IMR-90 (cell line): ENCODE results near the gene ASB3. TPM values are rescaled to one million over a fixed set of nuclear protein-coding genes. Genes with fewer than 3 reads are reported as not detected.

Source experiments
- ATAC-seq: fragments of 200-7000 bp; cut with Tn5 transposase; 2 replicates; pipeline ENCODE4 v1.9.1; 2020; ENCODE audit warnings: low read depth, mild to moderate bottlenecking, moderate library complexity
- BruUV-seq: library from RNA; stranded (reverse); fragments of 400-500 nt; replicated peaks from 2 replicates; lab custom pipeline; 2021; lab: Mats Ljungman, UMichigan
- CTCF ChIA-PET: fragments of 300-600 bp; formaldehyde crosslinking; extraction: SDS; loops from one replicate; lab custom pipeline; 2021; ENCODE audit warnings: antibody characterized with exemption; lab: Yijun Ruan, JAX
- POLR2A ChIA-PET: fragments of 300-600 bp; sonication (Branson Sonifier 250); formaldehyde crosslinking; loops from one replicate; lab custom pipeline; 2022; ENCODE audit warnings: antibody characterized with exemption; ENCODE audit not compliant: unreplicated experiment; lab: Charles Lee
- DNase-seq: peaks from one replicate; pipeline ENCODE4 v3.0.0; 2013
- H2AFZ ChIP-seq: replicated peaks from 2 replicates; pipeline ENCODE3; 2013; ENCODE audit warnings: low read length, mild to moderate bottlenecking; ENCODE audit not compliant: poor library complexity
- H2AK5ac ChIP-seq: 2 replicates; pipeline ENCODE4 v1.6.1; 2013; ENCODE audit warnings: low read depth, low read length, inconsistent platforms
- H2AK9ac ChIP-seq: replicated peaks from 2 replicates; pipeline ENCODE3; 2013; ENCODE audit warnings: mild to moderate bottlenecking, low read depth, low read length, moderate library complexity; ENCODE audit not compliant: poor library complexity
- H2BK120ac ChIP-seq: 2 replicates; pipeline ENCODE4 v1.6.1; 2013; ENCODE audit warnings: low read depth, low read length, inconsistent platforms
- H2BK15ac ChIP-seq: 3 replicates; pipeline ENCODE4 v1.6.1; 2013; ENCODE audit warnings: low read depth, low read length, inconsistent platforms
- H2BK20ac ChIP-seq: 2 replicates; pipeline ENCODE4 v1.6.1; 2013; ENCODE audit warnings: low read depth, mild to moderate bottlenecking, inconsistent platforms, low read length, moderate library complexity
- H2BK5ac ChIP-seq: 2 replicates; pipeline ENCODE4 v1.6.1; 2013; ENCODE audit warnings: mild to moderate bottlenecking, low read depth, low read length, inconsistent platforms; ENCODE audit not compliant: poor library complexity, severe bottlenecking
- H3K14ac ChIP-seq: replicated peaks from 2 replicates; pipeline ENCODE4 v1.6.1; 2013; ENCODE audit warnings: low read depth, low read length, inconsistent platforms
- H3K18ac ChIP-seq: 2 replicates; pipeline ENCODE4 v1.6.1; 2013; ENCODE audit warnings: low read depth, low read length, control low read depth
- H3K23ac ChIP-seq: 2 replicates; pipeline ENCODE4 v1.6.1; 2013; ENCODE audit warnings: low read depth, low read length, inconsistent platforms
- H3K27ac ChIP-seq: 2 replicates; pipeline ENCODE4 v1.5.1; 2013; ENCODE audit warnings: mild to moderate bottlenecking, control low read depth, low read length; ENCODE audit not compliant: insufficient read depth
- H3K27me3 ChIP-seq: 2 replicates; pipeline ENCODE4 v1.6.1; 2013; ENCODE audit warnings: low read length; ENCODE audit not compliant: control insufficient read depth, insufficient read depth
- H3K36me3 ChIP-seq: 2 replicates; pipeline ENCODE4 v1.6.1; 2013; ENCODE audit warnings: low read length, mixed read lengths; ENCODE audit not compliant: control insufficient read depth, insufficient read depth
- H3K4ac ChIP-seq: 2 replicates; pipeline ENCODE4 v1.6.1; 2013; ENCODE audit warnings: low read depth, low read length, inconsistent platforms
- H3K4me1 ChIP-seq: 2 replicates; pipeline ENCODE4 v1.6.1; 2013; ENCODE audit warnings: low read length, mixed read lengths; ENCODE audit not compliant: control insufficient read depth, insufficient read depth
- H3K4me2 ChIP-seq: 2 replicates; pipeline ENCODE4 v1.6.1; 2013; ENCODE audit warnings: low read depth, mild to moderate bottlenecking, control low read depth, low read length, moderate library complexity
- H3K4me3 ChIP-seq: 2 replicates; pipeline ENCODE4 v1.5.1; 2013; ENCODE audit warnings: low read depth, mild to moderate bottlenecking, control low read depth, low read length, moderate library complexity; ENCODE audit not compliant: insufficient read depth
- H3K56ac ChIP-seq: 2 replicates; pipeline ENCODE4 v1.6.1; 2013; ENCODE audit warnings: low read length, inconsistent platforms; ENCODE audit not compliant: insufficient read depth; ENCODE audit errors: extremely low read depth
- H3K79me1 ChIP-seq, 2 experiments: 2 replicates each; pipeline ENCODE4 v1.6.1; 2013; ENCODE audit warnings: low read length in 2 of 2, inconsistent platforms in 1 of 2, low read depth in 1 of 2
- H3K9ac ChIP-seq: 2 replicates; pipeline ENCODE4 v1.6.1; 2013; ENCODE audit warnings: low read depth, low read length, control low read depth
- H3K9me1 ChIP-seq: 2 replicates; pipeline ENCODE4 v1.6.1; 2013; ENCODE audit warnings: low read length, inconsistent platforms; ENCODE audit not compliant: insufficient read depth
- H3K9me3 ChIP-seq: 2 replicates; pipeline ENCODE4 v1.6.1; 2013; ENCODE audit warnings: low read length; ENCODE audit not compliant: control insufficient read depth, insufficient read depth
- H4K20me1 ChIP-seq: 2 replicates; pipeline ENCODE4 v1.6.1; 2013; ENCODE audit warnings: low read length, inconsistent platforms; ENCODE audit not compliant: insufficient read depth
- H4K5ac ChIP-seq: 2 replicates; pipeline ENCODE4 v1.6.1; 2013; ENCODE audit warnings: mild to moderate bottlenecking, low read depth, low read length, control low read depth
- H4K8ac ChIP-seq, 2 experiments: 2 replicates each; pipeline ENCODE4 v1.6.1; 2013; ENCODE audit warnings: low read depth in 2 of 2, low read length in 2 of 2, control low read depth in 1 of 2, inconsistent platforms in 1 of 2
- H4K91ac ChIP-seq: 2 replicates; pipeline ENCODE4 v1.6.1; 2013; ENCODE audit warnings: low read depth, low read length, inconsistent platforms; ENCODE audit not compliant: insufficient read depth
- BHLHE40 ChIP-seq: fragments of 150-350 bp; IDR thresholded peaks from 2 replicates; pipeline ENCODE4 v1.6.1; 2016; ENCODE audit warnings: mild to moderate bottlenecking, low read depth, low read length
- CEBPB ChIP-seq: IDR thresholded peaks from 2 replicates; pipeline ENCODE4 v1.6.1; 2012; ENCODE audit warnings: low read depth, low read length, improper control_type of control experiment
- CHD1 ChIP-seq: IDR thresholded peaks from 2 replicates; pipeline ENCODE4 v1.6.1; 2012; ENCODE audit warnings: low read depth, low read length, improper control_type of control experiment
- CTCF ChIP-seq: conservative IDR thresholded peaks from 2 replicates; pipeline ENCODE4 v1.5.1; 2012; ENCODE audit warnings: mild to moderate bottlenecking, low read depth, low read length, improper control_type of control experiment
- ELK1 ChIP-seq: fragments of 150-350 bp; IDR thresholded peaks from 2 replicates; pipeline ENCODE4 v1.6.1; 2016; ENCODE audit warnings: low read depth, mild to moderate bottlenecking, low read length, moderate library complexity, borderline replicate concordance
- FOS ChIP-seq: fragments of 150-350 bp; IDR thresholded peaks from 2 replicates; pipeline ENCODE4 v1.6.1; 2016; ENCODE audit warnings: low read depth, low read length
- MAFK ChIP-seq: IDR thresholded peaks from 2 replicates; pipeline ENCODE4 v1.6.1; 2012; ENCODE audit warnings: low read depth, low read length, improper control_type of control experiment
- MAZ ChIP-seq: IDR thresholded peaks from 2 replicates; pipeline ENCODE4 v1.6.1; 2012; ENCODE audit warnings: low read depth, mild to moderate bottlenecking, low read length, improper control_type of control experiment, moderate library complexity, borderline replicate concordance
- MXI1 ChIP-seq: IDR thresholded peaks from 2 replicates; pipeline ENCODE4 v1.6.1; 2012; ENCODE audit warnings: low read depth, mild to moderate bottlenecking, low read length, moderate library complexity, borderline replicate concordance
- NFE2L2 ChIP-seq: fragments of 150-350 bp; IDR thresholded peaks from 2 replicates; pipeline ENCODE4 v1.6.1; 2016; ENCODE audit warnings: low read depth, mild to moderate bottlenecking, low read length
- POLR2A ChIP-seq: IDR thresholded peaks from 2 replicates; pipeline ENCODE4 v1.6.1; 2012; ENCODE audit warnings: mild to moderate bottlenecking, low read depth, low read length
- RAD21 ChIP-seq: IDR thresholded peaks from 2 replicates; pipeline ENCODE4 v1.6.1; 2012; ENCODE audit warnings: low read length, improper control_type of control experiment
- RCOR1 ChIP-seq: IDR thresholded peaks from 2 replicates; pipeline ENCODE4 v1.6.1; 2012; ENCODE audit warnings: mild to moderate bottlenecking, low read length, improper control_type of control experiment; ENCODE audit not compliant: insufficient replicate concordance
- RFX5 ChIP-seq: IDR thresholded peaks from 2 replicates; pipeline ENCODE4 v1.8.0; 2012; ENCODE audit warnings: low read depth, mild to moderate bottlenecking, low read length, moderate library complexity
- SMC3 ChIP-seq: fragments of 150-350 bp; IDR thresholded peaks from 2 replicates; pipeline ENCODE4 v1.6.1; 2016; ENCODE audit warnings: low read depth, mild to moderate bottlenecking, antibody characterized with exemption, low read length, moderate library complexity
- WGBS, 2 experiments: methylation state at CpG; one replicate each; pipeline versions ENCODE4 v1.1.5 to v1.1.7; 2013; ENCODE audit warnings: missing lambda C conversion rate in 2 of 2; ENCODE audit not compliant: insufficient read length in 1 of 2; ENCODE audit errors: extremely low coverage in 2 of 2; 5-methylcytosine and 5-hydroxymethylcytosine counted together
- dilution Hi-C: fragments of 300-500 bp; cut with HindIII; formaldehyde crosslinking; loops from one replicate; pipeline ENCODE4 v1.14.3; 2018; ENCODE audit warnings: low sequenced_read_pairs; ENCODE audit not compliant: unreplicated experiment
- in situ Hi-C: fragments of 300-500 bp; cut with MboI; formaldehyde crosslinking; loops from 3 replicates; pipeline ENCODE4 v1.14.3; 2019; ENCODE audit warnings: low sequenced_read_pairs, inconsistent platforms, mixed read lengths
- intact Hi-C: fragments of 100-400 bp; cut with micrococcal nuclease; formaldehyde crosslinking; loops from 2 replicates; pipeline ENCODE4 v1.10.0; 2022
- polyA plus RNA-seq, 3 experiments: library from polyadenylated mRNA; depleted of rRNA; stranded (reverse); fragments of >200 nt; gene quantifications; 2 replicates each; pipeline ENCODE4 v1.2.3, GENCODE V29; 2012; ENCODE audit warnings: low replicate concordance in 1 of 3
- total RNA-seq: library from RNA; depleted of rRNA; stranded (reverse); fragments of >200 nt; gene quantifications from 2 replicates; pipeline ENCODE4 v1.2.3, GENCODE V29; 2012
- TF ChIP-seq, protein P1 (sequence below): fragments of 150-350 bp; IDR thresholded peaks from 2 replicates; pipeline ENCODE4 v1.6.1; 2017; ENCODE audit warnings: mild to moderate bottlenecking, antibody characterized with exemption, low read length, low read depth

Gene ASB3
- total and polyA plus RNA-seq, 2 of the 4 experiments (the other 2 are of a cell fraction), result 19.2 to 36.2 TPM

- Histone ChIP-seq H3K27me3 (no peaks in the 10 kb centered on the region), H2BK20ac (no peak overlapping the region), H3K4me2 (no peak overlapping the region), H3K36me3 (no peaks in the 10 kb centered on the region), H3K9me3 (no peaks in the 10 kb centered on the region), H4K5ac (no peak overlapping the region), H3K4me1 (no peaks in the 10 kb centered on the region), H3K23ac (no peak overlapping the region), H3K9me1 (no peaks in the 10 kb centered on the region), H2AK9ac (no peak overlapping the region), H3K79me1 (no peaks in the 10 kb centered on the region), H4K8ac (no peak overlapping the region), H2BK120ac (no peak overlapping the region), H3K9ac (no peak overlapping the region), H3K27ac (no peak overlapping the region), H4K91ac (no peak overlapping the region), H4K20me1 (no peaks in the 10 kb centered on the region), H2BK5ac (no peak overlapping the region), H2BK15ac (no peak overlapping the region), H3K18ac (no peak overlapping the region), H3K56ac (no peak overlapping the region), H2AK5ac (no peak overlapping the region), H3K14ac (no peak overlapping the region), H2AFZ (no peak overlapping the region), H3K4ac (no peak overlapping the region), H3K4me3 (no peak overlapping the region)
- TF ChIP-seq RCOR1, result no peak
- no peak for TF ChIP-seq NFE2L2
- TF ChIP-seq, protein P1, sequence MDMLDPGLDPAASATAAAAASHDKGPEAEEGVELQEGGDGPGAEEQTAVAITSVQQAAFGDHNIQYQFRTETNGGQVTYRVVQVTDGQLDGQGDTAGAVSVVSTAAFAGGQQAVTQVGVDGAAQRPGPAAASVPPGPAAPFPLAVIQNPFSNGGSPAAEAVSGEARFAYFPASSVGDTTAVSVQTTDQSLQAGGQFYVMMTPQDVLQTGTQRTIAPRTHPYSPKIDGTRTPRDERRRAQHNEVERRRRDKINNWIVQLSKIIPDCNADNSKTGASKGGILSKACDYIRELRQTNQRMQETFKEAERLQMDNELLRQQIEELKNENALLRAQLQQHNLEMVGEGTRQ, result no peak
- no peak for TF ChIP-seq MAZ
- TF ChIP-seq SMC3, result no peak
- no peak for TF ChIP-seq CEBPB
- TF ChIP-seq RAD21, result no peak
- no peak for TF ChIP-seq CHD1
- TF ChIP-seq CTCF, result no peak
- no peak for TF ChIP-seq ELK1
- TF ChIP-seq RFX5, result no peak
- no peak for TF ChIP-seq MXI1
- no peak for TF ChIP-seq POLR2A
- no peak for TF ChIP-seq MAFK
- TF ChIP-seq FOS, result no peak
- TF ChIP-seq BHLHE40, result no peak
- no TSS peak for BruUV-seq
- intact Hi-C loops (no loop called here), in situ Hi-C loops (no loop called here), dilution Hi-C loops (no loop called here)
- no peak for DNase-seq
- ChIA-PET CTCF (interaction anchor here (1.0 to 1.1 kb wide), 2 partner anchors 10 to 14 kb away, joined by 3 to 6 read pairs; no protein-coding TSS in a partner anchor), POLR2A (no interaction called here)
- no CpG with 5 or more reads among the region's 4 CpGs for WGBS, 2 experiments
- no peak for ATAC-seq
Measured at GRCh38 chr2:53636109-53636508, 150.6 kb downstream of the ASB3 start.
